Urothelium cell line (cell line): ENCODE results near the gene MANF.
"Not testable (repeated sequence)": the region's sequence is repeated elsewhere in the genome, so short reads cannot be mapped to it uniquely, and the experiment has no call there.

Experiments
- DNase-seq: peaks from one replicate; pipeline ENCODE4 v3.0.0; 2011; ENCODE audit warnings: low spot score, mixed read lengths
- FAIRE-seq: peaks from 2 replicates; lab custom pipeline; 2011; peaks lifted over from hg19 to GRCh38; lab: Jason Lieb, UNC

Gene MANF

DNA sequence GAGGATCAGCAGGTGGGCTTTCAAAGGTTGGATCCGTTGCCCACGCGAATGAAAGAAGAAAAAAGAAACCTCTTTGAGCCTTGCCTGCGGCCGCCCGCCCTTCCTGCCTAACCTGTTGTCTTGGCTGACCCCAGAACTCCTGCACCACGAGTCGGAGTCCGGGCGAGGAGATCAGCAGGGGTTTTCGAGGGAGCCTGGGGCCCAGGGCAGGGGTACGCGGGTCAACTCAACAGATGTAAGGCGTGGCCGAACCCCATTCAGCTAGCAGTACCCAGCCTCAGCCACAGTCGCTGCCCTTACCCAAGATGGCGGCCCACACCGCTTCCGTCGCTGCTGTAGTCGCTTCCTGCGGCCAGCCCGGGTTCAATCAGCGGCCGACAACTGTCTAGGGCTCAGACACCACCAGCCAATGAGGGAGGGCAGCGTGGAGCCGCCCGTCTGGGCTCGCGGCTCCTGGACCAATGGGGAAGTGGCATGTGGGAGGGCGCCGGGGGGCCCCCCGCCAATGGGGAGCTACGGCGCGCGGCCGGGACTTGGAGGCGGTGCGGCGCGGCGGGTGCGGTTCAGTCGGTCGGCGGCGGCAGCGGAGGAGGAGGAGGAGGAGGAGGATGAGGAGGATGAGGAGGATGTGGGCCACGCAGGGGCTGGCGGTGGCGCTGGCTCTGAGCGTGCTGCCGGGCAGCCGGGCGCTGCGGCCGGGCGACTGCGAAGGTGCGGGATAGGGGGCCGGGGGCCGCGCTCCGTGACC lies at the start of gene MANF:
MANF (plus strand) TSS at position 566 of the 748 bp plus-strand sequence; CDS start at position 618, 52 bp downstream.
- peak; percentile 97 for FAIRE-seq
- peak; percentile 100 for DNase-seq

DNA sequence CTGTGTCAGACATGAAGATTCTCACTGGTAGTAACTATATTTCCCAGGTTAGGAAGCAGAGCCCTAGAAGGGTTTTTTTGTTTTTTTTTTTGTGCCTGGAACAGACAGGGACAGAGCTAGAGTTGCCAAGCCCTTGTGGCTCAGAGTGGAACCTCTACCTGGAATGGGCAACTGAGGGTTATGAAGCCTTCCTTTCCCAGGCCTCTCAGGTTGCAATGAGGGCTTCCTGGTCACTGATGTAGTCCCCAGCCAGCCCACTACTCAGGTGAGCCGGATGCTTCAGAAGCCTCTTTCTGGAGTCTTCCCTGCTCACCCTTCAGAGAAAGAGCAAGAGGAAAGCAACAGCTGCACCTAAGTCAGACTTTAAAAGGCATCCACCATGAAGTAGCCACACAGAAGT lies 48.8 kb upstream of the MANF start:
- FAIRE-seq (no peak), DNase-seq (no peak)

DNA sequence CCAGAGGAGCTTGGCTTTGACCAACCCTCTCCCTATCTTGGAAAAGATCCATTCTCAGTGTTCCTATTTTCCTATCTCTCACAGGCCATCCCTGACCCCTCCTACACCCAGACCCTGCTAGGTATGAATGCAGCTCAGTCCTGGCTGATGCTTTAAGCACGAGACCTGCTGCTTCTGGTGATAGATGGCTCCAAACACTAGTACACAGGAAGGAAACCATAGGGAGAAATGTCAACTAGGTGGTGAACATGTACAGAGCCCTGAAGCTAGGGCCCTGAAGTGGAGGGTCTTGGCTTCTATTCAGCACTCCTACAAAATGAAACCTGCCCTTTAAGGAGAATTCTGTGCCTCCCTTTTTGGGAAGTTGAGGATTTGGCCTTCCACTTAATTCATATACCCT lies 47.4 kb upstream of the MANF start:
- no peak for FAIRE-seq
- DNase-seq: no peak

DNA sequence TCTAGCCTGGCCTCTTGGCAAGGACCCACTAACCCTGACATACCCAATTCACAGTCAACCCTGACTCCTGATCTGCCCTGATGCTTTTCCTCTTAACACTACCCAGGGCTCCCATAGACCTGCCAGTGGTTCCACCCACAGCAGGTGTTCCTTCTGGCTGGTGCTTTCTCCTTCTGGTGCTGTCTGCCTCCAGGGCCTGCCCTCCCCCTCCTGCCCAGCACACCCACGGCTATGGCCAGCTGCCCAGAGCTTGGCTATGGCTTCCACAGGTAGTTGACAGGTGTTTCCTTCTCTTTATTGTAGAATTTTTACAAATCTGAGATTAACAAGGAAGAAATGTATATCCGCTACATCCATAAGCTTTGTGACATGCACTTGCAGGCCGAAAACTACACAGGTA lies 46.5 kb upstream of the MANF start:
- no peak for FAIRE-seq

DNA sequence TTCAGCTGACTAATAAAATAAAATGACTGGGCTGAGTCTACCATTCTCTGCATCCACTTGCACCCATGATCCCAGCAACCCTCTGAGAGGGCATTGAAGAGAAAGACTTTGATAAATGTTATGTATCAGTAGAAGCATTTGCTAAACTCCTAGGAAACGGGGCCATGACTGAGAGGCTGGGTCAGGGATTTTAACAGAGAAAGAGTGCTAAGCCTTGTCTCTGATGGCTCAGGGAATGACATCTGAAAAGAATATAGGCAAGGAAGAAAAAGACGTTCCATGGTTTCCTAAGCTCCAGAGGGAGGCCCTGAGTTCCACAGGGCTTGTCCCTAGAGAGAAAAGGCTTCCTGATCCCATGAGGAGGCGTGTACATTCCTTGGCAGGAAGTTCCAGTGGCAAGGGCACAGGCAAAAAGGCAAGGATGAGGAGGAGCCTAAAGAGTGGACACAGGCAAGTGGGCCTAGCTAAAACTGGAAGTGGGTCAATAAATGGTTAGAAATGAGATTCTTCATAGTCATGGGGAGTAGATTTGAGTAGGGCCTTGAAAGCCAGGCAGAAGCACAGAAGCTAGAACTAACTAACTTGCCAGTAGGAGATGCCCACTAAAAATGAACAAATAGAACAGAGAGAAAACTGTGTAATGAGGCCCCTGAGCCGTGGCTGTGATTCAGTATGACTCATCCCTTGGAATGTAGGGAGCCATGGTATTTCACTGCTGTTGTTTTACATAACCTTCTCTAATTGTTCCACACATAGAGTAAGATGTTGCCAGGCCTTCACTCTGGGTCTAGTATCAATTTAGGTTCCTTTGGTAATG lies 44.9 kb upstream of the MANF start:
- FAIRE-seq: peak; percentile 46
- peak; percentile 87 for DNase-seq

More for the DNA sequence above, 46.5 kb upstream of the MANF start:
- no peak for DNase-seq

DNA sequence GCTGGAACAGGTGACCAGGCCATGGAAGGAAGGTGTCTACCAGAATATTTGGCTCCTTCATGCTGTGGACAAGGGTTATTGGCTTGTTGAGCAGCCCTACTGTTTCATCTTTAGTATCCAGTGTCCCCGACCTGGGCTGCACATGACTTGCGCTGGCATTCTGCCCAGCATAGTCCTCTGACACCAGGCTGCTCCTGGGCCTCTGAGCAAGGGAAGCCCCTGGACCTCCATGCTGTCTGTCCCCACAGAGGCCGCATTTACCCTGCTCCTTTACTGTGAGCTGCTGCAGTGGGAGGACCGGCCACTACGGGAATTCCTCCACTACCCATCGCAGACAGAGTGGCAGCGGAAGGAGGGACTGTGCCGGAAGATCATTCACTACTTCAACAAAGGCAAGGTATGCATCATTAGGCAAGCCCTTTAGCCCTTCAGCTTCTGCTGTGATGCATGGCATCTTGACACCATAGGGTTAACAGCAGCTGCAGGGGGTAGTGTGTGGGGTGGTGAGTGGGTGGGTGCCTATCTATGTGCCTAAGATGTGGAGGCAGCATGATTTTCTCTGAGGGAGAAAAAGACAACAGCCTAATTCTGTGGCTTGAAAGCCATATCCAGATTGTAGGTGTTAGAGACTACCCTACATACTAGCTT lies 44.0 kb upstream of the MANF start:
- FAIRE-seq: no peak
- DNase-seq: peak; percentile 52

DNA sequence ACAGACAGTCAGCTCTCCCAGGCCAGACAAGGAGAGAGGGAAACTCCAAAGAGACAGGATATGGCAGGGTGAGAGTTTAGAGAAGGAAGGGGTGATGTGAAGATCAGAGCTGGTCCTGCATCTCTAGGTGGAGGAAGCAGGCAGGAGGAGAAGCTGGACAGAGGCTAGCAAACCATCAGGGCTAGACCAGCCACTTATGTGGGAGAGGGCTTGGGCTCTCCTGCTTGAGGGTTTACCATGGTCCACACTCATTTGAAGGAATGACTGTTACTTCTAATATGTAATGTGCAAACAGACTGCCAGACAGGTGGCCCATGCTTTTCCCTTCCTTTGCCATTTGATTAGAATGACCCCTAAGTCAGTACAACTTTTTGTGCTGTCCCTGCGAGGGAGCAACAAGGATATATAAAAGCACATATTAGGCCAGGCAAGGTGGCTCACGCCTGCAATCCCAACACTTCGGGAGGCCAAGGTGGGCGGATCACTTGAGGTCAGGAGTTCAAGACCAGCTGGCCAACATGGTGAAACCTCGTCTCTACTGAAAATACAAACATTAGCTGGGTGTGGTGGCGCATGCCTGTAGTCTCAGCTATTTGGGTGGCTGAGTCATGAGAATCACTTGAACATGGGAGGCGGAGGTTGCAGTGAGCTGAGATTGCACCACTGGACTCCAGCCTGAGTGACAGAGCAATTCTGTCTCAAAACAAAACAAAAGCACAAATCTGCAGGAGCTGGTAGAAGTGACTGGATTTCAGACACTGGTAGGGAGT lies 41.0 kb upstream of the MANF start:
- peak; percentile 78 for FAIRE-seq
- DNase-seq: no peak

DNA sequence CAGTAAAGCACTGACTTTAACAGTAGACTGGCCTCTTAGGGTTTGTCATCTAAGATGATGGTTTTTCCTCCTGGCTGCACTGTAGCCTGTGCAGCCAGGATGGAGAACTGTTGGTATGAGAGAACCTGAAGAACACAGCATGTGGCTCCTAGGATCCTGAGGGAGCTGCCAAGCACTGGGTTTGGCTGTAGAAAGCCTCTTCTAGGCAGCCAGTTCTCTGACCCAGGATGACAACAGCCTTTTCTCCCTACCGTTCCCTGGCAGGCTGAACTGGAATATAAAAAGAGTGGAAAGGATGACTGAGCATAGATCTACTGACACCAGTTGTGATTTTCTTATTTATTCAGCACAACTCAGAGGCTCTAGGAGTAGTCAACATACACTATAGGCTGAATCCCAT lies 34.3 kb upstream of the MANF start:
- FAIRE-seq (no peak), DNase-seq (no peak)

DNA sequence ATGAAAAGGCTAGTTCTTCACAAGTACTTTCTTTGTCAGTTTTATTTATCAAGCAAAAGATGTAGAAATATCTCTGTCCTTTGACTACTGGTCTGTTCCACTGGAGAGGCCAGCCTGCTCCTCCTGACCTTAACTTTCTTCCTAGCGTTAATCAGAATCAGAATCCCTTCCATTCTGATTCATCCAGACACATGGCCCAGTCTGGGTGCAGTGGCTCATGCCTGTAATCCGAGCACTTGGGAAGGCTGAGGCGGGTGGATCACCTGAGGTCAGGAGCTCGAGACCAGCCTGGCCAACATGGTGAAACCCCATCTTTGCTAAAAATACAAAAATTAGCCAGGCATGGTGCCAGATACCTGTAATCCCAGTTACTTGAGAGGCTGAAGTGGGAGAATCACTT lies 32.0 kb upstream of the MANF start:
- DNase-seq (no peak), FAIRE-seq (no peak)

DNA sequence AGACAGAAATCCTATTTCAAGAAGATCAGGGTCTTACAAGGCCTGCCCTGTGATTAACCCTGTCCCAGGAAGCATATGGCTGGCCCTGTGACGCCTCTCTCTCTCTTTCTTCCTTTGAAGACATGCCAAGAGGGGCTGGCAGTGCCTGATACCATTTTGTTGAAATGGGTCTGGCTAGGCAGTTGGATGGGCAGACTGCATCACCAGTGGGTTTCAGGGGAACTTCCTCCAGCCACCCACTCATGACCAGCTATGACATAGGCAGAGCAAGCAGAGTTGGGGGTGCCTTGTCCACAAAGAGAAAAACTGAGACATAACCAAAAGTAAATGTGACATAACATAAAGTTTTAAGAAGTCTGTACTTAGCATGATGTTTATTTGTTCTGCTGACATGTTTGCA lies 31.4 kb upstream of the MANF start:
- FAIRE-seq: no peak
- no peak for DNase-seq

DNA sequence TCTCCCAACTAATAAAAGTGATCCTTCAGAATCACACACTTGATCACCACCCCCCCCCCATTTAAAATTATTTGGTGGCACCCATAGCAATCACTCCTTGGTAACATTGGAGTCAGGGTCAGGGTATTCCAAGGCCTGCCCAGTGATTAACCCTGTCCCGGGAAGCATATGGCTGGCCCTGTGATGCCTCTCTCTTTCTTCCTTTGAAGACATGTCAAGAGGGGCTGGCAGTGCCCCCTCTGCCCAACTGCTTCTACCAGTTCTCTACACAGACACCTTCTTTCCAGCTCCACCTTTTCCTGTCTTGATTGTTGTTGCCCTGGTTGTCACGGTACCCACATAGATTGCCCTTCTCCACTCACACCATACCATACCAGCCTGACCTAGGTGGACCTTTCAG lies 30.9 kb upstream of the MANF start:
- DNase-seq (no peak), FAIRE-seq (no peak)

DNA sequence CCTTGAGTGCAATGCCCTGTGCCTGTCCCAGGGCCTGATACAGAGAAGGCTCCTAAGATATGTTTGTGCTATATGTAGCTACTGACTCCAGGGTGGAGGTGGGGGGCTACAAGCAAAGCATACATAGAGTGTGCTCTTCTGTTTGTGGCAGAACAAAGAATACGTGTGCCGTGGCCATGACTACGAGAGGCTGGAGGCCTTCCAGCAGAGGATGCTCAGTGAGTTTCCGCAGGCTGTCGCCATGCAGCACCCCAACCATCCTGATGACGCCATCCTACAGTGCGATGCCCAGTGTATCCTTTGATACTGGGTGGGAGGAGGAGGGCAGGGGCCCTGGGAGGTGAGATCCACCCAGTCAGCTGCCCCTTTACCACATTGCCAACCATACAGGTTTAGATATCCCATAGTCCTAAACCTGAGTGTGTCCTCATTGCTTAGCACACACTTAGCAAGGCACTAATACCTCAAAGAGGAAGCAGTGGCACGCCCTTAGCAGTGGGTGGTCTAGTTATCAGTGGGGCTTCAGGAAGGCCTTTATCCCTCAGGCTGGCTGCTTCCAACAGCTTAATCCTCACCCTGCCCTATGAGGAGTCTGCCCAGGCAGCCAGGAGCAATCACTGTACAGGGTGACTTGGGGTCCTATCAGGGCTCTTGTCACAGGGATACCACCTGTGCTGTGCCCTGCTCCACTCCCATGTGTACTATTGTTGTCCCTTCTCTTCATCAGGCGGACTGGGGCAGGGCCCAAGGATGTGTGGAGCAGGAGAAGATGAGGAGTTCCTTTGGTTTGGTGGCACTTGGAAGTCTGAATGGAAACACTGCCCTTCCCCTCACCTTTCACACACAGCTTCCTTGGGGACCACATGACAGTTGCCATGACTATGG lies 30.1 kb upstream of the MANF start:
- FAIRE-seq (no peak), DNase-seq (no peak)

DNA sequence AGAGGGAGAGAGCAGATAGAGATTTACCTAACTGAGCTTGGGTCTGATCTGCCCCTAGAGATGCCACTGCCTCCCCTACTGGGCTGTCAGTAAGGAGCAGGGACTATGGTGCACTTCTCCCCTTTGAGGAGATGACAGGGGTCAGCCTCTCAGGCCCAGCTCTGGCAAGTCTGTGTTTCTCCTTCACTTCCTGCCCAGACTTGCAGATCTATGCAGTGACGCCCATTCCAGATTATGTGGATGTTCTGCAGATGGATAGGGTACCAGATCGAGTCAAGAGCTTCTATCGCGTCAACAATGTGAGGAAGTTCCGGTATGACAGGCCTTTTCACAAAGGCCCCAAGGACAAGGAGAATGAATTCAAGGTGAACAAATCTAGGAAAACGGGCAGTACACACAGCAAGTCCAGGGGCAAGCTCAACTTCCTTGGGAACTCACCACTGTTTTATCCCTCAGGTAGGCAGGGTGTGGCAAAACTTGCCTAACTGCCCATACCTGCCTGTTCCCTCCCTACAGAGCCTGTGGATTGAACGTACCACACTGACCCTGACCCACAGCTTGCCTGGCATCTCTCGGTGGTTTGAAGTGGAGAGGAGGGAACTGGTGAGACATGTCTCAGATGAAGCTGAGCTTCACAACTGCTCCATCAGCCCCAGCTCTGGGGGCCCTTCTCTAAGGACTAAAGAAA lies 29.1 kb upstream of the MANF start:
- FAIRE-seq (no peak), DNase-seq (no peak)

DNA sequence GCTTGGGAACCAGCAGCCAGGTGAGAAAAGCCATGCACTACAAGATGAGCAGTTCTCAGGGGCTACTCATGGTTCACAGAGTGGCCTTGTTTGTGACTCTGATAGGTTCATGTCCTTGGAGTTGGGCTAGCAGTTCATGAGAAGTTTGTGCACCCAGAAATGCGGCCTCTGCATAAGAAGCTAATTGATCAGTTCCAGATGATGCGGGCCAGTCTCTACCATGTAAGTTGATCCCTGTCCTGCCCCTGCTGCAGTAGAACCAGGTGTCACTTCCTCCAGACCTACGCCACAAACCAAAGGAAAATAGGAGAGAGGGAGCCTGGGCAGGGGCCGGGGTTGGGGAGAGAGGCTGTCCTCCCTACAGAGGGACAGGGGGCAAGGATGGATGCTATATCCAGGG lies 27.2 kb upstream of the MANF start:
- FAIRE-seq (no peak), DNase-seq (no peak)

DNA sequence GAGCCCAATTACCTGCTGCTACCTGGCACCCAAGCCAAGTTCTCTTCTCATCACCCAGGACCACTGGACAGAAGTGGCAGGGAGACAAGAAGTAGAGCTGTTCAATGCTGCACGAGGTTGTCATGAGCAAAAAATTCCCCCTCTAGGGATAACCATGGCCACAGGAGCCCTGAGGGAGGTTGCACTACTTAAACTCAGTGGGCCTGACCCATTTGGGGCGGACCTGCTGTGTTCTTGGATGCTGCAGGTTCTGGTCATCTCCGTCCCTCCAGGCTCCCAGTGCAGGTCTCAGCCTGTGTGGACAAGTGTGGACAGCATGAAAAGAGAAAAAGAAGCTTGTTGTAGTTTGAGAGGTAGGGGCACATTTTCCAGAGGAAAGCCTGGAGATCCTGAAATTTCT lies 26.1 kb upstream of the MANF start:
- no peak for FAIRE-seq
- DNase-seq: no peak

DNA sequence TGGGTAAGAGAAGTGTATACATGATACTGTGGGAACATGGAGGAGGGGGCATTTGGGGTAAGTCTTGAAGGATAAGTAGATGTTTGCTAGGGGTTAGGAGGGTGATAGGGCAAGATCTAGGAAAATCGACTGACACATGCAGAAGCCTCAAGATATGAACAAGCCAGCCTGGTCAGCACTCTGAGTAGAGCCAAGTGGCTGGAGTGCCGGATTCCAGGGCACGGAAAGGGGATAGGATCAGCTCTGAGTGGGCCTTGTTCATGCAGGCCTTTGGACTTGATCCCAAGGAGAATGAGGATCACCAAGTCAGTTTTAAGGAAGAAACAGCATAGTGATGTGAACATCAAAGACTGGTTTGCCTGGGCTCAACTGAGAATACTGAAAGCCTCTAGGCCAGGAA lies 24.3 kb upstream of the MANF start:
- DNase-seq: no peak
- no peak for FAIRE-seq

DNA sequence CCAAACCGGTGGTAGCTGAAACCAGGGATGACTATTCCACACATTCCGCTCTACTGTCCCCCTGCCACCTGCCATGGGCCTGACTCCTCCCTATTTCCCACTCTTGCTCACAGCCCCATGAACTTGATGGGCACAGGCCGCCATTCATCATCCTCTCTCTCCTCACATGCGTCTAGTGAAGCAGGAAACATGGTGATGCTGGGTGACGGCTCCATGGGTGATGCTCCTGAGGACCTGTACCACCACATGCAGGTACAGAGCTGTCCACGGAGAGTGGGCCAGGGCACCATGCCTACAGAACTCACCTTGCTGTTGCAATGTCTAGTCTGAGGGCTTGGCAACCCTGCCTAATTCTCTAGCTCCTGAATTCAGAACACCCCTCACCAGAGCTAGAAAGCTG lies 23.3 kb upstream of the MANF start:
- FAIRE-seq (no peak), DNase-seq (no peak)

DNA sequence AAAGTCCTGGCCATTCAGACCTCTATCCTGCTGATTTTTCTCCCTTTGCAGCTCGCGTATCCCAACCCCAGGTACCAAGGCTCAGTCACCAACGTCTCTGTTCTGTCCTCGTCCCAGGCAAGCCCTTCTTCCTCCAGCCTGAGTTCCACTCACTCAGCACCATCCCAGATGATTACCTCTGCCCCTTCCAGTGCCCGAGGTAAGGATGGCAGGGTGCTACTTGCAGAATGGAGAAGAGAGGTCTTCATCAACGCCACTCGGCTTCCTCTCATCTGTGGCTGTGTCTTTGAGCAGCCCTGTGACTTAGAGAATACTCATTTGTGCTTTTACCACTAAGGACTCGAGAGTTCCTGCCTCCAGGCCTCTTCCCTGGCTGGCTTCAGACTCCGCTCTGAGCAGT lies 22.6 kb upstream of the MANF start:
- DNase-seq (no peak), FAIRE-seq (no peak)

DNA sequence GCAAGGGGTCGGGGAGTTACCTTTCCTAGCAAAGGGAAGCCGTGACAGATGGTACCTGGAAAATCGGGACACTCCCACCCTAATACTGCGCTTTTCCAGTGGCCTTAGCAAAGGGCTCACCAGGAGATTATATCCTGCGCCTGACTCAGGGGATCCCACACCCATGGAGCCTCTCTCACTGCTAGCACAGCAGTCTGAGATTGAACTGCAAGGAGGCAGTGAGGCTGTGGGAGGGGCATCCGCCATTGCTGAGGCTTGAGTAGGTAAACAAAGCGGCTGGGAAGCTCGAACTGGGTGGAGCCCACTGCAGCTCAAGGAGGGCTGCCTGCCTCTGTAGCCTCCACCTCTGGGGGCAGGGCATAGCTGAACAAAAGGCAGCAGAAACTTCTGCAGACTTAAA lies 16.8 kb upstream of the MANF start:
- not testable (repeated sequence) for FAIRE-seq

More for the DNA sequence above, 16.8 kb upstream of the MANF start:
- DNase-seq: not testable (repeated sequence)
